Caco-2 (cell line): ENCODE results near the gene CRYGA. TPM values are rescaled to one million over a fixed set of nuclear protein-coding genes. Genes with fewer than 3 reads are reported as not detected.

Experiments
- BruUV-seq: library from RNA; stranded (reverse); fragments of 400-500 nt; replicated peaks from 2 replicates; lab custom pipeline; 2021; lab: Mats Ljungman, UMichigan
- CTCF ChIA-PET: fragments of 300-600 bp; sonication (Branson Sonifier 250); formaldehyde crosslinking; loops from one replicate; lab custom pipeline; 2022; ENCODE audit warnings: antibody characterized with exemption; lab: Charles Lee
- POLR2A ChIA-PET: fragments of 300-600 bp; sonication (Branson Sonifier 250); formaldehyde crosslinking; loops from one replicate; lab custom pipeline; 2022; ENCODE audit warnings: antibody characterized with exemption; lab: Charles Lee
- DNase-seq, 2 experiments: peaks; one replicate each; pipeline versions ENCODE4 v3.0.0 to v3.0.0-alpha.2; 2020 to 2022
- H3K27me3 ChIP-seq: replicated peaks from 2 replicates; pipeline ENCODE4 v1.6.0; 2011; ENCODE audit warnings: low read length; ENCODE audit not compliant: control insufficient read depth, insufficient read depth
- H3K36me3 ChIP-seq: 2 replicates; pipeline ENCODE4 v1.5.1; 2011; ENCODE audit warnings: low read length; ENCODE audit not compliant: control insufficient read depth, insufficient read depth
- H3K4me1 ChIP-seq: fragments of 250-450 bp; sonication (Bioruptor Pico); 2 replicates; pipeline ENCODE4 v1.5.1; 2020; ENCODE audit warnings: mild to moderate bottlenecking
- H3K4me3 ChIP-seq: 2 replicates; pipeline ENCODE4 v1.5.1; 2011; ENCODE audit warnings: low read depth, mild to moderate bottlenecking, control low read depth, low read length
- H3K9me3 ChIP-seq: fragments of 250-450 bp; sonication (Bioruptor Pico); 2 replicates; pipeline ENCODE4 v1.5.1; 2020; ENCODE audit warnings: mild to moderate bottlenecking, moderate library complexity
- H3K27ac Mint-ChIP-seq: one replicate; pipeline ENCODE4 v1.8.0; 2022; ENCODE audit warnings: mixed read lengths; ENCODE audit not compliant: unreplicated experiment
- H3K27me3 Mint-ChIP-seq: one replicate; pipeline ENCODE4 v1.8.0; 2022; ENCODE audit warnings: mixed read lengths; ENCODE audit not compliant: insufficient read depth, unreplicated experiment
- H3K36me3 Mint-ChIP-seq: one replicate; pipeline ENCODE4 v1.8.0; 2022; ENCODE audit warnings: mild to moderate bottlenecking, mixed read lengths; ENCODE audit not compliant: insufficient read depth, unreplicated experiment
- H3K4me1 Mint-ChIP-seq: one replicate; pipeline ENCODE4 v1.8.0; 2022; ENCODE audit warnings: low read depth, mixed read lengths; ENCODE audit not compliant: unreplicated experiment
- H3K4me3 Mint-ChIP-seq: one replicate; pipeline ENCODE4 v1.8.0; 2022; ENCODE audit warnings: mild to moderate bottlenecking, moderate library complexity, mixed read lengths; ENCODE audit not compliant: unreplicated experiment
- H3K9me3 Mint-ChIP-seq: one replicate; pipeline ENCODE4 v1.8.0; 2022; ENCODE audit warnings: mixed read lengths; ENCODE audit not compliant: unreplicated experiment
- intact Hi-C: fragments of 100-400 bp; cut with micrococcal nuclease; formaldehyde crosslinking; loops from one replicate; pipeline ENCODE4 v1.10.0; 2022; ENCODE audit not compliant: unreplicated experiment
- total RNA-seq: library from RNA; stranded (reverse); gene quantifications from 2 replicates; pipeline ENCODE4 v1.2.3, GENCODE V29; 2022
- TF ChIP-seq, protein P1 (sequence below), 2 experiments: fragments of 200-600 bp in 1 of 2; IDR thresholded peaks; 1 replicate in 1 of 2; 2 replicates in 1 of 2; pipeline versions ENCODE4 v1.5.1 to v1.8.0; 2011 to 2022; ENCODE audit warnings: antibody characterized with exemption in 1 of 2, control low read depth in 1 of 2, inconsistent platforms in 1 of 2, low read depth in 1 of 2, low read length in 1 of 2, mild to moderate bottlenecking in 1 of 2, moderate library complexity in 1 of 2; ENCODE audit not compliant: insufficient read depth in 1 of 2, severe bottlenecking in 1 of 2, unreplicated experiment in 1 of 2

Gene CRYGA
- total RNA-seq, 1 experiment from 2014 or later = not detected

DNA sequence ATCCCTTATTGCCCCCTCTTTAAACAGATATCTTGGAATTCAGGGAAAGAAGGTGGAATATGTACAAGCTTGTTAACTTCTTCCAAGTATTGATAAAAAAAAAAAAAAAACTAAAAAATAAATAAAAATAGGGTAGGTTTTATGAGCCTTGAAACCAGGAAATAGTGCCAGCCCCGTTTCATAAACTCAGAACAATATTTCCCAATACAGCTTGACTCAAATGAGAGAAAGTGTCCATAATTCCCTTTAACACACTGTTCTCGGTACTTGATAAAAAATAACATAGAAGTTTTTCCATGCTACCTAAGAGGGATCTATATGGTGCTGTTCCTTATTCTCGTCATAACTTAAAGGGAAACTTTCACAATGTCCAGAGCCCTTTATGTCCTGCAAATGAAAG, 44.4 kb upstream of the CRYGA start:
- intact Hi-C loops = no loop called here
- DNase-seq = no peak
- H3K4me3 ChIP-seq = no peak overlapping the region
- H3K9me3 Mint-ChIP-seq = no peaks in the 10 kb centered on the region
- ChIA-PET POLR2A (no interaction called here), CTCF (no interaction called here)
- H3K4me1 ChIP-seq = no peaks in the 10 kb centered on the region
- TF ChIP-seq, protein P1, sequence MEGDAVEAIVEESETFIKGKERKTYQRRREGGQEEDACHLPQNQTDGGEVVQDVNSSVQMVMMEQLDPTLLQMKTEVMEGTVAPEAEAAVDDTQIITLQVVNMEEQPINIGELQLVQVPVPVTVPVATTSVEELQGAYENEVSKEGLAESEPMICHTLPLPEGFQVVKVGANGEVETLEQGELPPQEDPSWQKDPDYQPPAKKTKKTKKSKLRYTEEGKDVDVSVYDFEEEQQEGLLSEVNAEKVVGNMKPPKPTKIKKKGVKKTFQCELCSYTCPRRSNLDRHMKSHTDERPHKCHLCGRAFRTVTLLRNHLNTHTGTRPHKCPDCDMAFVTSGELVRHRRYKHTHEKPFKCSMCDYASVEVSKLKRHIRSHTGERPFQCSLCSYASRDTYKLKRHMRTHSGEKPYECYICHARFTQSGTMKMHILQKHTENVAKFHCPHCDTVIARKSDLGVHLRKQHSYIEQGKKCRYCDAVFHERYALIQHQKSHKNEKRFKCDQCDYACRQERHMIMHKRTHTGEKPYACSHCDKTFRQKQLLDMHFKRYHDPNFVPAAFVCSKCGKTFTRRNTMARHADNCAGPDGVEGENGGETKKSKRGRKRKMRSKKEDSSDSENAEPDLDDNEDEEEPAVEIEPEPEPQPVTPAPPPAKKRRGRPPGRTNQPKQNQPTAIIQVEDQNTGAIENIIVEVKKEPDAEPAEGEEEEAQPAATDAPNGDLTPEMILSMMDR (IDR thresholded peaks at IDR 0.05; ENCODE audit: insufficient read depth in 1 of 2, low read depth in 1 of 2, low read length in 1 of 2, severe bottlenecking in 1 of 2, unreplicated experiment in 1 of 2) = no peak
- H3K36me3 ChIP-seq = no peaks in the 10 kb centered on the region
- H3K4me1 Mint-ChIP-seq = no peaks in the 10 kb centered on the region
- H3K9me3 ChIP-seq = no peaks in the 10 kb centered on the region
- no TSS peak for BruUV-seq
- no peak overlapping the region for H3K4me3 Mint-ChIP-seq
- no peak overlapping the region for H3K27ac Mint-ChIP-seq
- no peaks in the 10 kb centered on the region for H3K36me3 Mint-ChIP-seq
- H3K27me3 Mint-ChIP-seq = no peaks in the 10 kb centered on the region
- no peaks in the 10 kb centered on the region; the same call in 1 of the 2 replicates for H3K27me3 ChIP-seq

DNA sequence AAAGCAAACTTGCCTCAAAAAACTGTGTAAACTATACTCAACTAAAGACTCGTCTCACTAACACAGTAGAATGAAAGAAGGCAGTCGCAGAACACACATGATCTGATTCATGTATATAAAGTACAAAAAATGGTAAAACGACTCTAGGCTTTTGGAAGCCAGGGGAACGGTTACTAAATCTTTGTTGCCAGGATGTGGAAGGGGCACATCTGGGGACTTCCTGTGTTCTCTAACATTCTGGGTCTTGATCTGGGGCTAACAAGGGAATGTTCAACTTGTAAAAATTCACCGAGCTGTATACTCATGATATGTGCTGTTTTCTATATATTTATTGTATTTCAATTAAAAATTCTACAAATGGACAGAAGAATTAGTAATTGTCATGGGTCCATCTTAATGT, 40.8 kb upstream of the CRYGA start:
- Histone ChIP-seq H3K36me3 (no peaks in the 10 kb centered on the region), H3K4me1 (no peaks in the 10 kb centered on the region), H3K27me3 (no peaks in the 10 kb centered on the region; the same call in 1 of the 2 replicates), H3K4me3 (no peak overlapping the region), H3K9me3 (no peaks in the 10 kb centered on the region)
- intact Hi-C loops = no loop called here
- Mint-ChIP-seq H3K27me3 (no peaks in the 10 kb centered on the region), H3K9me3 (no peaks in the 10 kb centered on the region), H3K27ac (no peak overlapping the region), H3K4me1 (no peaks in the 10 kb centered on the region), H3K4me3 (no peak overlapping the region), H3K36me3 (no peaks in the 10 kb centered on the region)
- TF ChIP-seq, protein P1 (IDR thresholded peaks at IDR 0.05; ENCODE audit: insufficient read depth in 1 of 2, low read depth in 1 of 2, low read length in 1 of 2, severe bottlenecking in 1 of 2, unreplicated experiment in 1 of 2) = no peak
- no peak for DNase-seq
- no TSS peak for BruUV-seq
- POLR2A ChIA-PET = no interaction called here
- CTCF ChIA-PET = no interaction called here

DNA sequence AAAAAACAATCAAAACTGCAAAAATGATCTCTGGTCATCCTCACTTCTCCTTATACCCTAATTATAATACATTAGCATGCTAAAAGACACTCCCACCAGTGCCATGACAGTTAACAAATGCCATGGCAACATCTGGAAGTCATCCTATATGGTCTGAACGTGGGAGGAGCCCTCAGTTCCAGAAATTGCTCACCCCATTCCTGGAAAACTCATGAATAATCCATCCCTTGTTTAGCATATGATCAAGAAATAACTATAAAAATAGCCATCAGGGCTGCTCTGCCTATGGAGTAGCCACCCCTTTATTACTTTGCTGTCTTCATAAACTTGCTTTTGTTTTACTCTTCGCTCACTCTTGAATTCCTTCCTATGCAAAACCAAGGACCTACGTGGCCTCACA, 32.1 kb upstream of the CRYGA start:
- Mint-ChIP-seq H3K9me3 (no peaks in the 10 kb centered on the region), H3K27me3 (no peaks in the 10 kb centered on the region), H3K36me3 (no peaks in the 10 kb centered on the region), H3K4me3 (no peak overlapping the region), H3K4me1 (no peaks in the 10 kb centered on the region), H3K27ac (no peak overlapping the region)
- Histone ChIP-seq H3K27me3 (no peaks in the 10 kb centered on the region), H3K9me3 (no peaks in the 10 kb centered on the region), H3K36me3 (no peaks in the 10 kb centered on the region), H3K4me1 (no peaks in the 10 kb centered on the region), H3K4me3 (no peak overlapping the region)
- no peak for DNase-seq
- BruUV-seq = no TSS peak
- TF ChIP-seq, protein P1 (IDR thresholded peaks at IDR 0.05; ENCODE audit: insufficient read depth in 1 of 2, low read depth in 1 of 2, low read length in 1 of 2, severe bottlenecking in 1 of 2, unreplicated experiment in 1 of 2) = no peak
- intact Hi-C loops = no loop called here
- CTCF ChIA-PET = no interaction called here
- POLR2A ChIA-PET = no interaction called here
